Non-pigmented ciliary epithelial cell (primary cell): ENCODE measurements around the gene EEF1A2.

Experiments
- DNase-seq: peaks from one replicate; pipeline ENCODE4 v3.0.0-alpha.2; 2010; ENCODE audit warnings: low read depth

EEF1A2 gene

GRCh38 chr20:63468421-63468820, 30.5 kb downstream of the EEF1A2 start:
- DNase-seq = no peak

- DNase-seq = no peak
Observed at GRCh38 chr20:63467294-63468083, 31.4 kb downstream of the EEF1A2 start.

GRCh38 chr20:63466861-63467260, 32.0 kb downstream of the EEF1A2 start:
- no peak for DNase-seq

- DNase-seq = no peak
Observed at GRCh38 chr20:63466250-63466825, 32.5 kb downstream of the EEF1A2 start.

GRCh38 chr20:63465380-63466249, 33.3 kb downstream of the EEF1A2 start:
- DNase-seq = no peak

GRCh38 chr20:63464289-63464635, 34.6 kb downstream of the EEF1A2 start:
- no peak for DNase-seq

- DNase-seq = no peak
Observed at GRCh38 chr20:63463400-63464288, 35.2 kb downstream of the EEF1A2 start.

GRCh38 chr20:63462244-63462643, 36.6 kb downstream of the EEF1A2 start:
- no peak for DNase-seq

GRCh38 chr20:63461104-63461763, 37.6 kb downstream of the EEF1A2 start:
- DNase-seq = no peak

- no peak for DNase-seq
Observed at GRCh38 chr20:63459070-63459380, 39.9 kb downstream of the EEF1A2 start.

GRCh38 chr20:63458170-63459069, 40.5 kb downstream of the EEF1A2 start:
- DNase-seq = no peak

- no peak for DNase-seq
Observed at GRCh38 chr20:63457737-63458136, 41.1 kb downstream of the EEF1A2 start.

GRCh38 chr20:63456429-63457284, 42.2 kb downstream of the EEF1A2 start:
- DNase-seq = no peak

- no peak for DNase-seq
Observed at GRCh38 chr20:63455568-63455859, 43.4 kb downstream of the EEF1A2 start.

- no peak for DNase-seq
Observed at GRCh38 chr20:63454731-63455567, 43.9 kb downstream of the EEF1A2 start.

- DNase-seq = no peak
Observed at GRCh38 chr20:63452821-63453523, 45.9 kb downstream of the EEF1A2 start.

- DNase-seq = no peak
Observed at GRCh38 chr20:63452341-63452740, 46.5 kb downstream of the EEF1A2 start.

- DNase-seq = no peak
Observed at GRCh38 chr20:63451821-63452220, 47.1 kb downstream of the EEF1A2 start.
